Measurements from ENCODE around the gene TP63.
"Not testable (repeated sequence)": the region's sequence is repeated elsewhere in the genome, so short reads cannot be mapped to it uniquely, and the experiment has no call there.

TP63 gene

DNA sequence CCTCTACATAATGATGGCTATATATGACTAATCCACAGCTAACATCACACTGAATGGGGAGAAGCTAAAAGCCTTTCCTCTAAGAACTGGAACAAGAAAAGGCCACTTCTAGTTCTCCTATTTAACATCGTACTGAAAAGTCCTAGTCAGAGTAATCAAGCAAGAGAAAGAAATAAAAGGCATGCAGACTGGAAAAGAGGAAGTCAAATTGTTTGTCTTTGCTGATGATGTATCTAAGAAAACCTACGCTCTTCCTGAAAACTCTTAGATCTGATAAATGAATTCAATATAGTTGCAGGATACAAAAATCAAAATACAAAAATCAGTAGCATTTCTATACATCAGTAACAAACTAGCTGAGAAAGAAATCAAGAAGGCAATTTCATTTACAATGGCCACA is 116.9 kb downstream of the TP63 start:
- FAIRE-seq = no peak
- TF ChIP-seq CTCF (IDR thresholded peaks at IDR 0.05; ENCODE audit: insufficient read depth, missing control alignments) = no peak
- no peak for DNase-seq (ENCODE audit: insufficient read length, low spot score)

- not testable (repeated sequence) for FAIRE-seq
Measured at GRCh38 chr3:189750972-189751371, 119.8 kb downstream of the TP63 start.

DNA sequence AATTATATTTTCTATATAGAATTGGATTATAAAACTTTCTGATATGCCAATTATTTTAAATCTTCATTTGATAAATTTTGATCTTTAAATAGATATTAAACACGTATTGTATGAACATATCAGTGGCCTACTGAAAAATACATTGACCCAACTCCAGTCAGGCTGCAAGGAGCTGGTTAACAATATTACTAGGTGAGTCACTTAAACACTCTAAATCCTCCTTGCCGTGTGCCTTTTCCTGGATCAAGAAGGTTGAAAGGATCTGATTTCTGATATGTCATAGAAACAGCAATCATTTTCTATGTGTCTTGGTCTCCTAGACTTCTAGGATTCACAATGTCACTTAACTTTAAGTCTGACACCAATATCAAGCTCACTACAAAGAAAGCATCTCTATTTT is 123.2 kb downstream of the TP63 start:
- DNase-seq (ENCODE audit: insufficient read length, low spot score) (no peak), FAIRE-seq (peak; percentile 29)
- no peak for TF ChIP-seq CTCF (IDR thresholded peaks at IDR 0.05; ENCODE audit: insufficient read depth, missing control alignments)

More at GRCh38 chr3:189750972-189751371, 119.8 kb downstream of the TP63 start:
- DNase-seq (ENCODE audit: insufficient read length, low spot score) = not testable (repeated sequence)

DNA sequence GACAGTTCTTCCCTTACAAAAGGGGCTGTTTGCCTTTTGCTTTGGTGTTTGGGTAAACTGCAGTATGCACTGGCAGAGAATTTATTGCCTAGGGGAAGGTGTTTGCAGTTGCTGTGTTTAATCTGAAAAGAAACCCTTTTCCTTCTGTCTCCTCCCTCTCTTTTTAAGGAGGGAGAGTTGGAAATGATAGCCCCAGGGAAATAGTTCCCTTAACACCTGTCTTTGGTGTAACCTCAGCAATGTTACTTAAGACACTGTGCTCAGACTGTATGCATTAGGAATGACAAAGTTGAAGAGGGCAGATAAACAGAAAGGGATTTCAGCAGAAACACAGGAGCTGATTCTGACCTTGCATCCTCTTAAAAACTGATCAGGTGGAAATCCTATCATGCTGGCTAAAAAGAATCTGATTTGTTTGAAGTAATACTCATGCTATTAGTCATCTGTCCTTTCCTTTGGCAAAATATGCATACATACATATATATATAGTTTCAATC is 125.4 kb downstream of the TP63 start:
- DNase-seq (ENCODE audit: insufficient read length, low spot score) = no peak
- FAIRE-seq = no peak
- TF ChIP-seq CTCF (IDR thresholded peaks at IDR 0.05; ENCODE audit: insufficient read depth, missing control alignments) = no peak

DNA sequence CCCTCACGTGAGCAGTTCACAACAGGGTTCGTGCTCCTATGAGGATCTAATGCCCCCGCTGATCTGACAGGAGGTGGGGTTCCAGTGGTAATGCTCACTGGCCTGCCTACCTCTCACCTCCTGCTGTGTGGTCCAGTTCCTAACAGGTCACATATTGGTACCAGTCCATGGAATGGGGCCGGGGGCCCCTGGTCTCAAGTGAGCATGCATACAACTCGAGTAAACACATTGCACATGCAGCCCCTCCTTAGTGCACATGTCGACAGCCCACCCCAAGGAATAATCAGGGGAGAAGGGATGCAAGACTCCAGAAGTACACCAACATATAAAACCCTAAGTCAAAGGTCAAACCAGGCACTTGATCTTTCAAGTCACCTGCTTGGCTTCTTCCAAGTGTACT is 127.0 kb downstream of the TP63 start:
- FAIRE-seq (no peak), DNase-seq (ENCODE audit: insufficient read length, low spot score) (no peak)
- no peak for TF ChIP-seq CTCF (IDR thresholded peaks at IDR 0.05; ENCODE audit: insufficient read depth, missing control alignments)

DNA sequence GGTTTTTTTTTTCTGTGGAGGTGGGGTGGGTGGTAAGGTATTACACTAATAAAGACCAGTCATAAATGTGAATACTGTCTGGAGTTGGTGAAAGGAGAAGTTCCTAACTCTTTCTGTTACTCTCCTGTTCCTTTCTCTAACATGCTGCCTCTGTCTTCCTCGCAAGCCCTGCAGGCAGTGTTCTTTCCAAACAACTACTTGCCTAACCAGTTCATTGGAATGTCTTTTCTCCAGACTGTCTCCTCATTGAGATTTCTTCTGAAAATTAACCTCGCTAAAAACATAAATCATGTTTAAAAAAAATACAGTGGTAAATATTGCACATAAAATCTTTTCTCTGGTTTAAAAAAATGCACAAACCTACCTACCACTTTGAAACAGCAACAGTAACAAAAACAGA is 135.2 kb downstream of the TP63 start:
- no peak for TF ChIP-seq CTCF (IDR thresholded peaks at IDR 0.05; ENCODE audit: insufficient read depth, missing control alignments)
- DNase-seq (ENCODE audit: insufficient read length, low spot score) (no peak), FAIRE-seq (no peak)

- no peak for DNase-seq (ENCODE audit: insufficient read length, low spot score)
- TF ChIP-seq CTCF (IDR thresholded peaks at IDR 0.05; ENCODE audit: insufficient read depth, missing control alignments) = no peak
- no peak for FAIRE-seq
Measured at GRCh38 chr3:189771842-189772450, 140.8 kb downstream of the TP63 start.

GRCh38 chr3:189772584-189772983 is 141.4 kb downstream of the TP63 start:
- FAIRE-seq (peak; percentile 83), DNase-seq (ENCODE audit: insufficient read length, low spot score) (no peak)
- no peak for TF ChIP-seq CTCF (IDR thresholded peaks at IDR 0.05; ENCODE audit: insufficient read depth, missing control alignments)
